A549 (cell line): Measurements from ENCODE around the gene LRCH1. TPM values are rescaled to one million over a fixed set of nuclear protein-coding genes. Genes with fewer than 3 reads are reported as not detected.
"Not testable (repeated sequence)": the region's sequence is repeated elsewhere in the genome, so short reads cannot be mapped to it uniquely, and the experiment has no call there.

ENCODE experiments used
- ATAC-seq, 2 experiments: fragments of 200-7000 bp in 1 of 2; fragments of >200 bp in 1 of 2; cut with Nextera tagmentation in 1 of 2; cut with Tn5 transposase in 1 of 2; 3 replicates each; pipeline versions ENCODE4 v1.8.0 to v1.9.1; 2018 to 2020; ENCODE audit warnings: mild to moderate bottlenecking in 1 of 2, moderate library complexity in 1 of 2
- CTCF ChIA-PET: fragments of 300-600 bp; sonication (Branson Sonifier 250); formaldehyde crosslinking; extraction: SDS; loops from one replicate; lab custom pipeline; 2021; ENCODE audit warnings: antibody characterized with exemption, inconsistent platforms; lab: Yijun Ruan, JAX
- POLR2A ChIA-PET: fragments of 350-600 bp; formaldehyde crosslinking; extraction: SDS; loops from one replicate; lab custom pipeline; 2021; ENCODE audit warnings: antibody characterized with exemption, inconsistent platforms; lab: Yijun Ruan, JAX
- DNase-seq, 2 experiments: peaks; one replicate each; pipeline versions ENCODE4 v3.0.0 to v3.0.0-alpha.2; 2011 to 2016; ENCODE audit warnings: low read depth in 1 of 2, low spot score in 1 of 2
- FAIRE-seq: peaks from 2 replicates; lab custom pipeline; 2011; peaks lifted over from hg19 to GRCh38; lab: Jason Lieb, UNC
- H3K27ac ChIP-seq, 2 experiments: fragments of >200 bp; sonication (Bioruptor Twin); formaldehyde crosslinking; 3 replicates each; pipeline ENCODE4 v1.5.1; 2016 to 2017
- H3K4me1 ChIP-seq: fragments of >200 bp; sonication (Bioruptor Twin); formaldehyde crosslinking; 3 replicates; pipeline ENCODE4 v1.6.1; 2016
- H3K4me2 ChIP-seq: fragments of >200 bp; sonication (Bioruptor Twin); formaldehyde crosslinking; 3 replicates; pipeline ENCODE4 v1.6.1; 2016
- H3K4me3 ChIP-seq: fragments of >200 bp; sonication (Bioruptor Twin); formaldehyde crosslinking; 3 replicates; pipeline ENCODE4 v1.5.1; 2016
- H3K9me3 ChIP-seq: fragments of >200 bp; sonication (Bioruptor Twin); formaldehyde crosslinking; 3 replicates; pipeline ENCODE4 v1.6.1; 2016
- CBX2 ChIP-seq: fragments of 200-600 bp; sonication (generic); IDR thresholded peaks from 2 replicates; pipeline ENCODE4 v1.6.1; 2016; ENCODE audit warnings: low read depth, mild to moderate bottlenecking, borderline replicate concordance
- CBX8 ChIP-seq: fragments of 200-600 bp; sonication (generic); IDR thresholded peaks from 2 replicates; pipeline ENCODE4 v1.6.1; 2016
- CHD2 ChIP-seq: fragments of 150-350 bp; IDR thresholded peaks from 2 replicates; pipeline ENCODE4 v1.6.1; 2014; ENCODE audit warnings: low read length; ENCODE audit not compliant: partially characterized antibody
- CHD4 ChIP-seq: fragments of 200-600 bp; sonication (generic); IDR thresholded peaks from 2 replicates; pipeline ENCODE4 v1.6.1; 2016; ENCODE audit warnings: antibody characterized with exemption, mild to moderate bottlenecking, borderline replicate concordance
- EHF ChIP-seq: fragments of 250-450 bp; sonication (Bioruptor Pico); IDR thresholded peaks from 2 replicates; pipeline ENCODE4 v1.5.0; 2020; ENCODE audit warnings: mild to moderate bottlenecking
- EHMT2 ChIP-seq: fragments of 200-600 bp; sonication (generic); IDR thresholded peaks from 2 replicates; pipeline ENCODE4 v1.6.1; 2016; ENCODE audit warnings: antibody characterized with exemption, low read depth, mild to moderate bottlenecking, moderate library complexity
- EP300 ChIP-seq, 2 experiments: fragments of >200 bp; sonication (Bioruptor Twin); formaldehyde crosslinking; IDR thresholded peaks; 2 replicates in 1 of 2; 3 replicates in 1 of 2; pipeline ENCODE4 v1.6.1; 2016 to 2017
- ESRRA ChIP-seq: fragments of 150-350 bp; IDR thresholded peaks from 2 replicates; pipeline ENCODE4 v1.6.1; 2014; ENCODE audit warnings: mild to moderate bottlenecking, low read length, borderline replicate concordance
- FOSB ChIP-seq: fragments of 250-450 bp; sonication (Bioruptor Pico); IDR thresholded peaks from 2 replicates; pipeline ENCODE4 v1.5.0; 2020; ENCODE audit warnings: mild to moderate bottlenecking, moderate library complexity
- FOSL2 ChIP-seq, 2 experiments: fragments of 450-650 bp in 1 of 2; fragments of >200 bp in 1 of 2; sonication (Bioruptor Twin) in 1 of 2; formaldehyde crosslinking; IDR thresholded peaks; 2 replicates each; pipeline versions ENCODE4 v1.5.0 to v1.6.1; 2016 to 2020; ENCODE audit warnings: mild to moderate bottlenecking in 1 of 2, moderate library complexity in 1 of 2
- HOXB5 ChIP-seq: fragments of 250-450 bp; sonication (Bioruptor Pico); IDR thresholded peaks from 2 replicates; pipeline ENCODE4 v1.5.0; 2020; ENCODE audit warnings: mild to moderate bottlenecking, moderate library complexity
- JUN ChIP-seq, 2 experiments: fragments of >200 bp; sonication (Bioruptor Twin); formaldehyde crosslinking; IDR thresholded peaks; 2 replicates in 1 of 2; 3 replicates in 1 of 2; pipeline ENCODE4 v1.6.1; 2016 to 2017
- KDM1A ChIP-seq: fragments of 200-600 bp; sonication (generic); IDR thresholded peaks from 2 replicates; pipeline ENCODE4 v1.6.1; 2016; ENCODE audit warnings: low read depth, mild to moderate bottlenecking
- KDM5A ChIP-seq: fragments of 200-600 bp; sonication (generic); IDR thresholded peaks from 2 replicates; pipeline ENCODE4 v1.6.1; 2016; ENCODE audit warnings: antibody characterized with exemption, mild to moderate bottlenecking
- MAFK ChIP-seq: fragments of 450-650 bp; IDR thresholded peaks from 2 replicates; pipeline ENCODE4 v1.6.1; 2014; ENCODE audit not compliant: partially characterized antibody
- NPAS2 ChIP-seq: fragments of 250-450 bp; sonication (Bioruptor Pico); IDR thresholded peaks from 2 replicates; pipeline ENCODE4 v1.8.0; 2022; ENCODE audit warnings: mild to moderate bottlenecking, moderate library complexity, borderline replicate concordance
- POLR2A ChIP-seq: IDR thresholded peaks from 2 replicates; pipeline ENCODE4 v1.6.1; 2012; ENCODE audit warnings: mild to moderate bottlenecking, low read length
- POLR2AphosphoS2 ChIP-seq: conservative IDR thresholded peaks from 2 replicates; pipeline ENCODE4 v1.6.1; 2012; ENCODE audit warnings: low read length, improper control_type of control experiment, inconsistent platforms
- RAD21 ChIP-seq, 2 experiments: fragments of >200 bp in 1 of 2; sonication (Bioruptor Twin) in 1 of 2; formaldehyde crosslinking in 1 of 2; IDR thresholded peaks in 1 of 2; conservative IDR thresholded peaks in 1 of 2; 2 replicates in 1 of 2; 3 replicates in 1 of 2; pipeline ENCODE4 v1.6.1; 2012 to 2018; ENCODE audit warnings: inconsistent platforms in 1 of 2
- RNF2 ChIP-seq: fragments of 200-600 bp; sonication (generic); IDR thresholded peaks from 2 replicates; pipeline ENCODE4 v1.6.1; 2016; ENCODE audit warnings: low read depth, mild to moderate bottlenecking, antibody characterized with exemption, moderate library complexity, borderline replicate concordance
- SMC3 ChIP-seq: fragments of >200 bp; sonication (Bioruptor Twin); formaldehyde crosslinking; IDR thresholded peaks from 3 replicates; pipeline ENCODE4 v1.6.1; 2018; ENCODE audit warnings: inconsistent platforms
- TFCP2L1 ChIP-seq: fragments of 250-450 bp; sonication (Bioruptor Pico); IDR thresholded peaks from 2 replicates; pipeline ENCODE4 v1.5.0; 2021; ENCODE audit warnings: mild to moderate bottlenecking
- TP53 ChIP-seq: fragments of 250-450 bp; sonication (Bioruptor Pico); IDR thresholded peaks from 2 replicates; pipeline ENCODE4 v1.5.0; 2021; ENCODE audit warnings: mild to moderate bottlenecking, moderate library complexity
- ZFP36 ChIP-seq: fragments of 450-650 bp; IDR thresholded peaks from 2 replicates; pipeline ENCODE4 v1.6.1; 2014; ENCODE audit warnings: borderline replicate concordance; ENCODE audit not compliant: partially characterized antibody
- ZSCAN20 ChIP-seq: fragments of 250-450 bp; sonication (Bioruptor Pico); IDR thresholded peaks from 2 replicates; pipeline ENCODE4 v1.8.0; 2022; ENCODE audit warnings: mild to moderate bottlenecking, moderate library complexity
- WGBS: methylation state at CpG from one replicate; pipeline ENCODE4 v1.1.6; 2017; ENCODE audit errors: missing lambda C conversion rate; 5-methylcytosine and 5-hydroxymethylcytosine counted together
- polyA plus RNA-seq, 4 experiments: library from polyadenylated mRNA; depleted of rRNA in 3 of 4; stranded (reverse); fragments of >200 nt; fragmentation: RNase III in 1 of 4; extraction: RNeasy Plus Mini Kit Qiagen cat#74134 plus additional on column Dnase treatment in 1 of 4; gene quantifications; 2 replicates in 3 of 4; 3 replicates in 1 of 4; pipeline ENCODE4 v1.2.3, GENCODE V29; 2011 to 2017
- TF ChIP-seq, protein P1 (sequence below): fragments of 450-650 bp; IDR thresholded peaks from 2 replicates; pipeline ENCODE4 v1.6.1; 2014; ENCODE audit warnings: antibody characterized with exemption
- TF ChIP-seq, protein P2 (sequence below): fragments of >200 bp; sonication (Bioruptor Twin); formaldehyde crosslinking; IDR thresholded peaks from 3 replicates; pipeline ENCODE4 v1.6.1; 2016
- TF ChIP-seq, protein P3 (sequence below): IDR thresholded peaks from 2 replicates; pipeline ENCODE4 v1.6.1; 2012

The LRCH1 gene
- polyA plus RNA-seq, 2 of the 4 experiments (the other 2 are of a cell fraction) = 8.5 to 16.4 TPM

DNA sequence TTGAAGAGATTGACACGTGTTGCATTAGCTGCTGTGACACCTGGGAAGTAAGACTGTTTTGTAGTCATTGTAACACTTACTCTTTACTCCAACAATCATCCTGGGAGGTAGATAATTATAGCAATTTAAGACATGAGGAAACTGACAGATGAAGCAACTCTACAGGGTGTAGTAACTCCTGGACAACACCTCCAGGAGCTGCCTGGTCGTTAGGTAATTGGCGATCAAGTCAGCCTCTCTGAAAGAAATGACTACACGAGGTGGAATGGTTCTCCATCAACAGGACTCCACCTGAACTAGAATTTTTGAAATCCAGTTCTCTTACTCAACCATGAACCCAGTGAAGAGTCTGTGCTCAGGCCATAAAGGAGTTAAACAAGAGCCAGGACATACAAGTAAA, 43.0 kb upstream of the LRCH1 start:
- no peak for ATAC-seq
- H3K9me3 ChIP-seq = no peaks in the 10 kb centered on the region
- TF ChIP-seq POLR2A (no peak), JUN (IDR thresholded peaks at IDR 0.05) (no peak), EHMT2 (no peak), KDM5A (no peak), MAFK (no peak), CBX8 (no peak), EHF (CRISPR knock-in tag) (no peak), ZSCAN20 (no peak), FOSL2 (IDR thresholded peaks at IDR 0.05) (no peak), FOSL2 (CRISPR knock-in tag; IDR thresholded peaks at IDR 0.05) (no peak), RNF2 (no peak), ZFP36 (no peak), CBX2 (no peak), POLR2AphosphoS2 (no peak), RAD21 (conservative IDR thresholded peaks at IDR 0.05 in 1 of 2, IDR thresholded peaks at IDR 0.05 in 1 of 2) (no peak)
- TF ChIP-seq, protein P1, sequence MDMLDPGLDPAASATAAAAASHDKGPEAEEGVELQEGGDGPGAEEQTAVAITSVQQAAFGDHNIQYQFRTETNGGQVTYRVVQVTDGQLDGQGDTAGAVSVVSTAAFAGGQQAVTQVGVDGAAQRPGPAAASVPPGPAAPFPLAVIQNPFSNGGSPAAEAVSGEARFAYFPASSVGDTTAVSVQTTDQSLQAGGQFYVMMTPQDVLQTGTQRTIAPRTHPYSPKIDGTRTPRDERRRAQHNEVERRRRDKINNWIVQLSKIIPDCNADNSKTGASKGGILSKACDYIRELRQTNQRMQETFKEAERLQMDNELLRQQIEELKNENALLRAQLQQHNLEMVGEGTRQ = no peak
- TF ChIP-seq, protein P2, sequence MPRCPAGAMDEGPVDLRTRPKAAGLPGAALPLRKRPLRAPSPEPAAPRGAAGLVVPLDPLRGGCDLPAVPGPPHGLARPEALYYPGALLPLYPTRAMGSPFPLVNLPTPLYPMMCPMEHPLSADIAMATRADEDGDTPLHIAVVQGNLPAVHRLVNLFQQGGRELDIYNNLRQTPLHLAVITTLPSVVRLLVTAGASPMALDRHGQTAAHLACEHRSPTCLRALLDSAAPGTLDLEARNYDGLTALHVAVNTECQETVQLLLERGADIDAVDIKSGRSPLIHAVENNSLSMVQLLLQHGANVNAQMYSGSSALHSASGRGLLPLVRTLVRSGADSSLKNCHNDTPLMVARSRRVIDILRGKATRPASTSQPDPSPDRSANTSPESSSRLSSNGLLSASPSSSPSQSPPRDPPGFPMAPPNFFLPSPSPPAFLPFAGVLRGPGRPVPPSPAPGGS = no peak
- TF ChIP-seq, all 56 proteins: peak for 0
- no peak overlapping the region for H3K4me2 ChIP-seq
- H3K27ac ChIP-seq = no peak overlapping the region
- ChIA-PET POLR2A (no interaction called here), CTCF (no interaction called here)
- DNase-seq (no peak), FAIRE-seq (no peak)
- no peak overlapping the region for H3K4me3 ChIP-seq
- no peaks in the 10 kb centered on the region for H3K4me1 ChIP-seq
- WGBS = 37% methylated on average over 4 of the region's 4 CpGs

DNA sequence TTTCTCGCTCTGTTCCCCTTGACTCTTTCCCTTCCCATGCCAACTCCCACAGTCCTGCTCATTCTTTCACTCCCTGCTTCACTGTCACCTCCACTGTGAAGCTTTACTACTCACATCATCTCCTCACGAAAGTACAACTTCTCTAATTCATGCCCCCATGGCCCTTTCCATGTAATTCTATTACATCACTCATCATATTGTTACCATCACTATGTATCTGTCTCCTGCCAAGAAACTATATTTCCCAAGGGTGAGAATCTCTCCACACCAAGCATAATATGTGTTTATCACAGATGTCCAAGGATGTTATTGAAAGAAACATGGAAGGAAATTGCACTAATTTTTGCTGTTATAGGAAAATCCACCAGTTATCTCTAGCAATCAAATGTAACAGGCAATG, 37.2 kb upstream of the LRCH1 start:
- no peak for DNase-seq
- H3K4me2 ChIP-seq = no peak overlapping the region
- FAIRE-seq = no peak
- H3K4me3 ChIP-seq = no peak overlapping the region
- CTCF ChIA-PET = no interaction called here
- no peak overlapping the region for H3K27ac ChIP-seq
- no peaks in the 10 kb centered on the region for H3K9me3 ChIP-seq
- ATAC-seq = no peak
- POLR2A ChIA-PET = no interaction called here
- no peaks in the 10 kb centered on the region for H3K4me1 ChIP-seq
- no peak for TF ChIP-seq ESRRA
- TF ChIP-seq POLR2A = no peak
- TF ChIP-seq KDM1A = no peak
- TF ChIP-seq, protein P1 = no peak
- TF ChIP-seq SMC3 = no peak
- TF ChIP-seq CHD2 = no peak
- TF ChIP-seq, all 56 proteins: peak for 0
- WGBS = 86% methylated on average over 2 of the region's 2 CpGs

DNA sequence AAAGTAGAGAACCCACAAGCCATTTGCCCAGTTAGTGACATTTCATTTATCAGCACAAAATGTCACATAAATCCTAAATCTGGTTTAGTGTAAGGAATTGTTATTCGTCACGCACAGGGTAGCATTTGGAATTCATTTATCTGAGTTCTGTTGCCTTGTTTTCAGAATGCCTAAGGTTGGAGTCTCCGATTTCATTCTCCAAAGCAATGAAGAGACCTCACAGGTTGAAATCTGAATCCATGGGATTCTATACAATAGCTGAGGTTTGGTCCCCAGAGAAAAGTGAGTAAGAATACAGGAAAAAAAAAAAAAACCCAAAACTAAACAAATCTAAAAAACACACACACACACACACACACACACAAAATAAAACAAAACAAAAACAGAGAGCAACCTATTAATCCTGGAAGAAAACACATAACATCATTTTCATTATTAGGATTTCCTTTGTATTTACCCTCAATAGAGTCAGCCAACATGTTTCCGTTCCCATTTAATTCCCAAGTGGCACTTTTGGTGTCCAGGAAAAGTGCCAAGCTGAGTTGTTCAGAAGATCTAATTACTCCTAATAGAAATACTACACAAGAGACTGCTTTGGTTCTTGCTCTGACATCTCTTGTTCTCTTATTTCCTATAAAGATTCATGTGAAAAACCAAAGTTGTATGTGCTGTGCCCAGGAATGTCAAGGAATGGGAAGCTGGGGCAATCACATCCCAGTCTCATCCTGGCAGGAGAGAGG, 36.2 kb upstream of the LRCH1 start:
- ATAC-seq (no peak), FAIRE-seq (no peak), DNase-seq (no peak)
- Histone ChIP-seq H3K4me3 (no peak overlapping the region), H3K4me1 (no peaks in the 10 kb centered on the region), H3K27ac (no peak overlapping the region), H3K4me2 (no peak overlapping the region), H3K9me3 (no peaks in the 10 kb centered on the region)
- TF ChIP-seq, protein P3, sequence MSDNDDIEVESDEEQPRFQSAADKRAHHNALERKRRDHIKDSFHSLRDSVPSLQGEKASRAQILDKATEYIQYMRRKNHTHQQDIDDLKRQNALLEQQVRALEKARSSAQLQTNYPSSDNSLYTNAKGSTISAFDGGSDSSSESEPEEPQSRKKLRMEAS = no peak
- TF ChIP-seq HOXB5 = no peak
- no peak for TF ChIP-seq POLR2AphosphoS2
- TF ChIP-seq RNF2 = no peak
- TF ChIP-seq NPAS2 (CRISPR knock-in tag) = no peak
- no peak for TF ChIP-seq ESRRA
- TF ChIP-seq FOSB (CRISPR knock-in tag) = no peak
- TF ChIP-seq EHF (CRISPR knock-in tag) = no peak
- TF ChIP-seq EP300 (IDR thresholded peaks at IDR 0.05) = no peak
- TF ChIP-seq CHD2 = no peak
- TF ChIP-seq TFCP2L1 (CRISPR knock-in tag) = no peak
- TF ChIP-seq CHD4 = no peak
- no peak for TF ChIP-seq TP53
- ChIA-PET CTCF (interaction anchor here (1.2 kb wide), 1 partner anchor 15 kb away, joined by 3 read pairs; no protein-coding TSS in a partner anchor), POLR2A (no interaction called here)
- 86% methylated on average over 4 of the region's 4 CpGs for WGBS

DNA sequence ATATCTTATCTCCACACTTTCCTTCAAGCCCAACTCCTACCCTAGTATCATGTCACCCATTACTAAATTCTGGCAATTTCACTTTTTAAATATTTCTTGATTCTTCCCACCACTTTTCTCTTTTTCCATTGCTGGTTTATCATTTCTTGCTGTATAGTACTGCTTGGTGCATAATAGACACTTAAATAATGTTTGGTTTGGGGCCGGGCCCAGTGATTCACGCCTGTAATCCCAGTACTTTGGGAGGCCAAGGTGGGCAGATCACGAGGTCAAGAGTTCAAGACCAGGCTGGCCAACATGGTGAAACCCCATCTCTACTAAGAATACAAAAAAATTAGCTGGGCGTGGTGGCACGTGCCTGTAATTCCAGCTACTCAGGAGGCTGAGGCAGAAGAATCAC, 35.2 kb upstream of the LRCH1 start:
- DNase-seq, H3K9me3 ChIP-seq, H3K27ac ChIP-seq, H3K4me1 ChIP-seq, ATAC-seq, FAIRE-seq, H3K4me2 ChIP-seq, H3K4me3 ChIP-seq, POLR2A ChIA-PET: not testable (repeated sequence)
- WGBS = 60% methylated on average over 5 of the region's 5 CpGs
- CTCF ChIA-PET = interaction anchor here (0.9 to 1.2 kb wide), 2 partner anchors 14 to 37 kb away, joined by 3 read pairs; no protein-coding TSS in a partner anchor
